ENCODE results near the gene CNIH4. TPM values are rescaled to one million over a fixed set of nuclear protein-coding genes. Genes with fewer than 3 reads are reported as not detected.

The CNIH4 gene
- total and polyA plus RNA-seq, 2 of the 4 experiments (the other 2 are of a cell fraction) = 29.7 to 73.1 TPM

GRCh38 chr1:224339442-224340033 lies 17.1 kb upstream of the CNIH4 start:
- no peak overlapping the region for H3K14ac ChIP-seq (replicated peaks; ENCODE audit: low read depth, low read length)
- H3K9ac ChIP-seq (ENCODE audit: low read depth, low read length) = no peak overlapping the region
- H2AK9ac ChIP-seq (replicated peaks; ENCODE audit: low read depth, low read length, poor library complexity) = no peak overlapping the region
- no TSS peak for BruUV-seq (replicated peaks)
- H4K91ac ChIP-seq (ENCODE audit: insufficient read depth, low read depth, low read length) = no peak overlapping the region
- H2BK5ac ChIP-seq (ENCODE audit: low read depth, low read length, poor library complexity, severe bottlenecking) = no peak overlapping the region
- ChIA-PET POLR2A (ENCODE audit: unreplicated experiment) (no interaction called here), CTCF (interaction anchor here (0.6 kb wide), 1 partner anchor 80 kb away, joined by 3 read pairs; no protein-coding TSS in a partner anchor)
- no peak overlapping the region for H3K18ac ChIP-seq (ENCODE audit: low read depth, low read length)
- no peaks in the 10 kb centered on the region for H3K27me3 ChIP-seq (ENCODE audit: control insufficient read depth, insufficient read depth, low read length)
- DNase-seq (no peak), ATAC-seq (ENCODE audit: low read depth) (no peak)
- no peak overlapping the region for H4K5ac ChIP-seq (ENCODE audit: low read depth, low read length)
- TF ChIP-seq RFX5 (IDR thresholded peaks at IDR 0.05; ENCODE audit: low read depth, low read length) (no peak), NFE2L2 (IDR thresholded peaks at IDR 0.05; ENCODE audit: low read depth, low read length) (no peak), MAZ (IDR thresholded peaks at IDR 0.05; ENCODE audit: borderline replicate concordance, low read depth, low read length) (no peak), CHD1 (IDR thresholded peaks at IDR 0.05; ENCODE audit: low read depth, low read length) (no peak), MAFK (IDR thresholded peaks at IDR 0.05; ENCODE audit: low read depth, low read length) (no peak), CEBPB (IDR thresholded peaks at IDR 0.05; ENCODE audit: low read depth, low read length) (no peak)
- TF ChIP-seq, protein P1, sequence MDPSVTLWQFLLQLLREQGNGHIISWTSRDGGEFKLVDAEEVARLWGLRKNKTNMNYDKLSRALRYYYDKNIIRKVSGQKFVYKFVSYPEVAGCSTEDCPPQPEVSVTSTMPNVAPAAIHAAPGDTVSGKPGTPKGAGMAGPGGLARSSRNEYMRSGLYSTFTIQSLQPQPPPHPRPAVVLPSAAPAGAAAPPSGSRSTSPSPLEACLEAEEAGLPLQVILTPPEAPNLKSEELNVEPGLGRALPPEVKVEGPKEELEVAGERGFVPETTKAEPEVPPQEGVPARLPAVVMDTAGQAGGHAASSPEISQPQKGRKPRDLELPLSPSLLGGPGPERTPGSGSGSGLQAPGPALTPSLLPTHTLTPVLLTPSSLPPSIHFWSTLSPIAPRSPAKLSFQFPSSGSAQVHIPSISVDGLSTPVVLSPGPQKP (IDR thresholded peaks at IDR 0.05; ENCODE audit: borderline replicate concordance, low read depth, low read length) = no peak
- TF ChIP-seq, protein P2, sequence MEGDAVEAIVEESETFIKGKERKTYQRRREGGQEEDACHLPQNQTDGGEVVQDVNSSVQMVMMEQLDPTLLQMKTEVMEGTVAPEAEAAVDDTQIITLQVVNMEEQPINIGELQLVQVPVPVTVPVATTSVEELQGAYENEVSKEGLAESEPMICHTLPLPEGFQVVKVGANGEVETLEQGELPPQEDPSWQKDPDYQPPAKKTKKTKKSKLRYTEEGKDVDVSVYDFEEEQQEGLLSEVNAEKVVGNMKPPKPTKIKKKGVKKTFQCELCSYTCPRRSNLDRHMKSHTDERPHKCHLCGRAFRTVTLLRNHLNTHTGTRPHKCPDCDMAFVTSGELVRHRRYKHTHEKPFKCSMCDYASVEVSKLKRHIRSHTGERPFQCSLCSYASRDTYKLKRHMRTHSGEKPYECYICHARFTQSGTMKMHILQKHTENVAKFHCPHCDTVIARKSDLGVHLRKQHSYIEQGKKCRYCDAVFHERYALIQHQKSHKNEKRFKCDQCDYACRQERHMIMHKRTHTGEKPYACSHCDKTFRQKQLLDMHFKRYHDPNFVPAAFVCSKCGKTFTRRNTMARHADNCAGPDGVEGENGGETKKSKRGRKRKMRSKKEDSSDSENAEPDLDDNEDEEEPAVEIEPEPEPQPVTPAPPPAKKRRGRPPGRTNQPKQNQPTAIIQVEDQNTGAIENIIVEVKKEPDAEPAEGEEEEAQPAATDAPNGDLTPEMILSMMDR (conservative IDR thresholded peaks at IDR 0.05; ENCODE audit: low read depth, low read length) = no peak
- no peaks in the 10 kb centered on the region for H3K4me1 ChIP-seq (ENCODE audit: control insufficient read depth, insufficient read depth, low read length)
- H3K4ac ChIP-seq (ENCODE audit: low read depth, low read length) = no peak overlapping the region
- in situ Hi-C loops (cut with MboI; ENCODE audit: low sequenced_read_pairs) = no loop called here
- no peaks in the 10 kb centered on the region for H3K36me3 ChIP-seq (ENCODE audit: control insufficient read depth, insufficient read depth, low read length)
- no peak overlapping the region for H2BK20ac ChIP-seq (ENCODE audit: low read depth, low read length)
- no peak overlapping the region for H2BK120ac ChIP-seq (ENCODE audit: low read depth, low read length)
- no peak overlapping the region for H3K4me2 ChIP-seq (ENCODE audit: low read depth, low read length)
- H3K9me3 ChIP-seq (ENCODE audit: control insufficient read depth, insufficient read depth, low read length) = peaks cover 15% of the 10 kb centered on the region
- H4K20me1 ChIP-seq (ENCODE audit: insufficient read depth, low read length) = no peaks in the 10 kb centered on the region
- H4K8ac ChIP-seq (ENCODE audit: low read depth in 2 of 2, low read length in 2 of 2) = no peak overlapping the region
- intact Hi-C loops (cut with micrococcal nuclease) = no loop called here
- no peak overlapping the region for H3K56ac ChIP-seq (ENCODE audit: extremely low read depth, insufficient read depth, low read length)
- no peak overlapping the region; the same call in 1 of the 2 replicates for H2AK5ac ChIP-seq (ENCODE audit: low read depth, low read length)
- WGBS, 2 experiments (ENCODE audit: extremely low coverage in 2 of 2, insufficient read length in 1 of 2) = no CpG with 5 or more reads among the region's 4 CpGs
- H2AFZ ChIP-seq (replicated peaks; ENCODE audit: low read length, poor library complexity) = no peak overlapping the region
- dilution Hi-C loops (cut with HindIII; ENCODE audit: low sequenced_read_pairs, unreplicated experiment) = no loop called here
- no peaks in the 10 kb centered on the region for H3K79me1 ChIP-seq (ENCODE audit: low read depth in 1 of 2, low read length in 2 of 2)
- no peak overlapping the region for H3K4me3 ChIP-seq (ENCODE audit: insufficient read depth, low read depth, low read length)
- H3K9me1 ChIP-seq (ENCODE audit: insufficient read depth, low read length) = no peaks in the 10 kb centered on the region
- H3K23ac ChIP-seq (ENCODE audit: low read depth, low read length) = no peak overlapping the region
- no peak overlapping the region for H3K27ac ChIP-seq (ENCODE audit: insufficient read depth, low read length)
- H2BK15ac ChIP-seq (ENCODE audit: low read depth, low read length) = no peak overlapping the region
